ENCODE data around the gene DNAJB6.

DNA sequence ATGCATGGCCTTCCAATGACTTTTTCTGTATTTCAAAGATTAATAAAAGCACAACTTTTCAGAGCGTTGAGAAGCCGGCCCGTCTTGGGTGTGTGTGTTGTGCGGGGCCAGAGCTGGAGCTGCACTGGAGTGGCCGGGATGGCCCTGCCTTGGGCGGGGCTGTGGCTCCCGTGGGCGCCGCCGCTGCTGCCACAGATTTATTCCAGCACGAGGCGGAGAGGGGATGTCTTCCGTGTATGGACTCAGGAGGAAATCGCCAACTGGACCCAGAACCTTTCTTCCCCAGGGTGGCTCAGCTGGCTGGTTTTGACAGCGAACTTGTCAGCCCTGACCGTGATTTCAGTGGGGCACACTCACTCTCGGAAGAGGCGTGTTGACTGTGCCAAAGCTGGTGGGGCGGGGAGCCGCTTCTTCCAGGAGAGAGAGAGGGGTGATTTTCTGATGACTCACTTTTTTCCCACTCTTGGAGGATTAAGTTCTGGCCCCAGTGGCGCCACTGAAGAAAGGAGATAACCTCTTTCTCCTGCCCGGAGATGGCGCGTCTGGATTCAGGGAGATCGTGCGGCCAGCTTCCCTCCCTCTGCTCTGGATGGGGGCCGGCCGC, 72.4 kb downstream of the DNAJB6 start:
- no peak for TF ChIP-seq CTCF (IDR thresholded peaks at IDR 0.05; ENCODE audit: low read depth, low read length)
- TF ChIP-seq EZH2phosphoT487 (IDR thresholded peaks at IDR 0.05; ENCODE audit: low read depth): no peak
